Testis (tissue), 3 donors: Measurements from ENCODE around the gene CCDC150. TPM values are rescaled to one million over a fixed set of nuclear protein-coding genes. Genes with fewer than 3 reads are reported as not detected.
"Not testable (repeated sequence)": the region's sequence is repeated elsewhere in the genome, so short reads cannot be mapped to it uniquely, and the experiment has no call there.

Experiments used
- DNase-seq: peaks from one replicate; pipeline ENCODE4 v3.0.0-alpha.2; 2019
- H3K27ac ChIP-seq, 2 donors: fragments of 200-600 bp; sonication (generic); one replicate each; pipeline ENCODE4 v1.5.1; 2019
- H3K27me3 ChIP-seq: fragments of 200-600 bp; sonication (generic); one replicate; pipeline ENCODE4 v1.5.1; 2019
- H3K36me3 ChIP-seq: fragments of 200-600 bp; sonication (generic); one replicate; pipeline ENCODE4 v1.5.1; 2017; ENCODE audit warnings: low read depth; ENCODE audit errors: missing control alignments
- H3K4me1 ChIP-seq: fragments of 200-600 bp; sonication (generic); one replicate; pipeline ENCODE4 v1.5.1; 2019
- H3K4me3 ChIP-seq, 2 donors: fragments of 200-600 bp; sonication (generic); one replicate each; pipeline ENCODE4 v1.5.1; 2017 to 2019
- H3K9me3 ChIP-seq: fragments of 200-600 bp; sonication (generic); one replicate; pipeline ENCODE4 v1.5.1; 2017
- CTCF ChIP-seq, 3 experiments: fragments of 450-650 bp in 2 of 3; fragments of 200-600 bp in 1 of 3; sonication (generic) in 1 of 3; IDR thresholded peaks; one replicate each; pipeline ENCODE4 v1.5.1; 2016 to 2019; ENCODE audit warnings: antibody characterized with exemption in 3 of 3, mild to moderate bottlenecking in 2 of 3, moderate library complexity in 1 of 3
- POLR2A ChIP-seq: fragments of 450-650 bp; IDR thresholded peaks from one replicate; pipeline ENCODE4 v1.6.1; 2017; ENCODE audit warnings: antibody characterized with exemption, mild to moderate bottlenecking, moderate library complexity
- WGBS, 2 donors: methylation state at CpG; one replicate each; pipeline ENCODE4 v1.1.5; 2018; 5-methylcytosine and 5-hydroxymethylcytosine counted together
- intact Hi-C: fragments of 100-400 bp; cut with DNase I; formaldehyde crosslinking; loops from one replicate; pipeline ENCODE4 v1.15.1; 2023; ENCODE audit warnings: low total_unique reads
- polyA plus RNA-seq: library from polyadenylated mRNA; stranded (reverse); fragments of 350-450 nt; fragmentation: Illumina TruSeq; extraction: RNeasy Lipid Tissue Mini Kit (QIAGEN cat#74804); gene quantifications from one replicate; pipeline ENCODE4 v1.2.3, GENCODE V29; 2014; ENCODE audit warnings: low read depth, low replicate concordance; ENCODE audit not compliant: insufficient read depth
- total RNA-seq, 2 donors: library from RNA; depleted of rRNA; stranded (reverse); fragments of >200 nt; gene quantifications; one replicate each; pipeline ENCODE4 v1.2.3, GENCODE V29; 2016

CCDC150 gene
- total and polyA plus RNA-seq, 3 donors from 2014 or later = 22.7 to 52.0 (median 31.7) TPM

GRCh38 chr2:196725218-196725617 is 85.7 kb downstream of the CCDC150 start:
- 37 to 44% methylated on average over 3 of the region's 3 CpGs for WGBS, 2 donors
- H3K27me3 ChIP-seq = no peaks in the 10 kb centered on the region
- no peaks in the 10 kb centered on the region for H3K36me3 ChIP-seq
- no peak for TF ChIP-seq CTCF (IDR thresholded peaks at IDR 0.05)
- no peak for TF ChIP-seq POLR2A
- DNase-seq = no peak
- H3K4me1 ChIP-seq = no peaks in the 10 kb centered on the region
- H3K27ac ChIP-seq = no peak overlapping the region
- H3K9me3 ChIP-seq = no peaks in the 10 kb centered on the region
- intact Hi-C loops = no loop called here
- no peak overlapping the region for H3K4me3 ChIP-seq

GRCh38 chr2:196725882-196726281 is 86.4 kb downstream of the CCDC150 start:
- Histone ChIP-seq H3K4me1 (no peaks in the 10 kb centered on the region), H3K27ac (no peak overlapping the region), H3K4me3 (no peak overlapping the region), H3K9me3 (no peaks in the 10 kb centered on the region), H3K36me3 (no peaks in the 10 kb centered on the region), H3K27me3 (no peaks in the 10 kb centered on the region)
- WGBS, 2 donors = 77 to 81% methylated on average over 4 of the region's 4 CpGs
- intact Hi-C loops = no loop called here
- DNase-seq = no peak
- TF ChIP-seq CTCF (IDR thresholded peaks at IDR 0.05) (no peak), POLR2A (no peak)

GRCh38 chr2:196729418-196729817 is 89.9 kb downstream of the CCDC150 start:
- TF ChIP-seq POLR2A (no peak), CTCF (IDR thresholded peaks at IDR 0.05) (no peak)
- no peaks in the 10 kb centered on the region for H3K36me3 ChIP-seq
- no peaks in the 10 kb centered on the region for H3K9me3 ChIP-seq
- DNase-seq = no peak
- 94 to 97% methylated on average over 2 of the region's 2 CpGs for WGBS, 2 donors
- H3K27me3 ChIP-seq = no peaks in the 10 kb centered on the region
- no peak overlapping the region for H3K4me3 ChIP-seq
- no peak overlapping the region for H3K27ac ChIP-seq
- H3K4me1 ChIP-seq = no peaks in the 10 kb centered on the region
- intact Hi-C loops = no loop called here

GRCh38 chr2:196736646-196737045 is 97.1 kb downstream of the CCDC150 start:
- DNase-seq, intact Hi-C loops, H3K9me3 ChIP-seq, H3K4me1 ChIP-seq, H3K27me3 ChIP-seq, H3K36me3 ChIP-seq, H3K4me3 ChIP-seq, H3K27ac ChIP-seq: not testable (repeated sequence)

- WGBS, 2 donors = 68 to 71% methylated on average over 2 of the region's 2 CpGs
- H3K27ac ChIP-seq = no peak overlapping the region
- no peaks in the 10 kb centered on the region for H3K9me3 ChIP-seq
- H3K27me3 ChIP-seq = no peaks in the 10 kb centered on the region
- H3K36me3 ChIP-seq = no peaks in the 10 kb centered on the region
- no peak overlapping the region for H3K4me3 ChIP-seq
- H3K4me1 ChIP-seq = no peaks in the 10 kb centered on the region
- DNase-seq = no peak
- TF ChIP-seq CTCF (IDR thresholded peaks at IDR 0.05) (no peak), POLR2A (no peak)
- intact Hi-C loops = no loop called here
Observed at GRCh38 chr2:196737046-196737445, 97.5 kb downstream of the CCDC150 start.
